DOHH2 (cell line): ENCODE data around the gene SH3BGRL.

ENCODE experiments used
- EZH2phosphoT487 ChIP-seq: fragments of 200-600 bp; sonication (generic); IDR thresholded peaks from 2 replicates; pipeline ENCODE4 v1.6.1; 2017; ENCODE audit warnings: borderline replicate concordance, mild to moderate bottlenecking, antibody characterized with exemption, low read length, moderate library complexity, mixed read lengths
- TF ChIP-seq, protein P1 (sequence below): fragments of 200-600 bp; sonication (generic); IDR thresholded peaks from one replicate; pipeline ENCODE4 v1.5.1; 2014; ENCODE audit warnings: antibody characterized with exemption, mild to moderate bottlenecking, low read depth, low read length; ENCODE audit not compliant: poor library complexity, severe bottlenecking

- TF ChIP-seq, protein P1, sequence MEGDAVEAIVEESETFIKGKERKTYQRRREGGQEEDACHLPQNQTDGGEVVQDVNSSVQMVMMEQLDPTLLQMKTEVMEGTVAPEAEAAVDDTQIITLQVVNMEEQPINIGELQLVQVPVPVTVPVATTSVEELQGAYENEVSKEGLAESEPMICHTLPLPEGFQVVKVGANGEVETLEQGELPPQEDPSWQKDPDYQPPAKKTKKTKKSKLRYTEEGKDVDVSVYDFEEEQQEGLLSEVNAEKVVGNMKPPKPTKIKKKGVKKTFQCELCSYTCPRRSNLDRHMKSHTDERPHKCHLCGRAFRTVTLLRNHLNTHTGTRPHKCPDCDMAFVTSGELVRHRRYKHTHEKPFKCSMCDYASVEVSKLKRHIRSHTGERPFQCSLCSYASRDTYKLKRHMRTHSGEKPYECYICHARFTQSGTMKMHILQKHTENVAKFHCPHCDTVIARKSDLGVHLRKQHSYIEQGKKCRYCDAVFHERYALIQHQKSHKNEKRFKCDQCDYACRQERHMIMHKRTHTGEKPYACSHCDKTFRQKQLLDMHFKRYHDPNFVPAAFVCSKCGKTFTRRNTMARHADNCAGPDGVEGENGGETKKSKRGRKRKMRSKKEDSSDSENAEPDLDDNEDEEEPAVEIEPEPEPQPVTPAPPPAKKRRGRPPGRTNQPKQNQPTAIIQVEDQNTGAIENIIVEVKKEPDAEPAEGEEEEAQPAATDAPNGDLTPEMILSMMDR = no peak
- TF ChIP-seq EZH2phosphoT487 = no peak
Observed at GRCh38 chrX:81338924-81339323, 137.0 kb downstream of the SH3BGRL start.
